Nucleus accumbens (tissue), 56 donors: ENCODE measurements around the gene FAM240A.
"Not testable (repeated sequence)": the region's sequence is repeated elsewhere in the genome, so short reads cannot be mapped to it uniquely, and the experiment has no call there.

Source experiments
- DNase-seq, 56 donors: peaks; one replicate each; lab custom pipeline; 2025; lab: John Stamatoyannopoulos, UW

FAM240A gene

DNA sequence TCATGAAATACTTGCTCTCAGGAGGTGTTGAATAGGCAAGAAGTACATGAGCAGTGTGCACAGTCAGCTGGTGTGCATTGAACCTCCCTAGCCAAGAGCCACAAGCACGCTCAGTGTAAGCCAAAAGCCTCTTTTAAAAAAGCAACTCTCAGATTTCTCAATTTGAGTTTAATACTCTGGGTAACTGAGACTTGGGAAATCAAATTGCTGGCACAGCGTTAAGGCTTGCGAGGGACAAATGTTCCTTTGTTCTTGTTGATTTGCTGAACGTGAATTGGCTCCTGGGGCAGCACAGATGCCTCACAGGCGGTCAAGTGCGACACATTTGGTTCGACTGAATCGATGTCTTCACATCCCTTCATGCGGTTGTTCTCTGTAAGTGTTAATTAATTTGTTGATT lies at the start of gene FAM240A:
FAM240A (plus strand) TSS at position 202 of the 400 bp plus-strand sequence; CDS start at position 361, 159 bp downstream.
- peak in 23 of 56 donors; percentile 6 to 44 (median 13) for DNase-seq

DNA sequence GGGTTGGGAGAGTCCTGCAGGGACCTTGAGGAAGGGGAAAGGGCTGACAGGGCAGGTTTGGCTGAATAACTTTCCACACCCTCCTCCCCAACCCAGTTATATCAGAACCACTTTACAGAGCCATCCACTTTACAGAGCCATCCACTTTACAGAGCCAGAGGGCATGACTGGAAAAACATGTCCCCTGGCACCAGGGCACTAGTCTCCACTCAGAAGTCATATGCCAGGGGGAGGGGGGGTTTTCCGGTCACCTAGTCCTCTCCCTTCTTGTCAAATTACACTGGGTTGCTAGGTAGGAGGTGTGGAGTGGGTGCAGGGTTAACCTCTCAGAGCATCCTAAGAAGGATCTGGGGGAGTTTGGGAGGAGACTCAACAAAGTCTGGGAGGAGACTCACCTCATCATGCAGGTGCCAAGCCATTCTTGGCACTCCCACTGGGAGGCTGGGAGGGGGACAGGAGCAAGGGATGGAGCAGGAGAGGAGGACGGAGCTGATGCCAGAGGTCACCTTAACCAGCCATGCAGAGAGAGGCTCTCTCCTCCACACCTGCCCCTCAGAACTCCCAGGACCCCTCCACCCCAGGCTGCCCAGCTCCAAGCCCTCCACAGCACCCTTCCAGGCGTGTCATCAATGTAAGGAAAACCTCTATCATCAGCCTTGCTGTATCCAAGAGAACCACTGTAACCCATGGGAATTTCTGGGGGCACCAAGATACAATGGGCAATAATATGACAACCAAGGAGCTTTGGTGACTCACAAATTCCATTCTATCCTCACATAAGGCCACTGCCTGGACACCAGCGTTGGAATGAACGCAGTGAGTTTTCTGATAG lies 47.9 kb upstream of the FAM240A start:
- no peak for DNase-seq

DNA sequence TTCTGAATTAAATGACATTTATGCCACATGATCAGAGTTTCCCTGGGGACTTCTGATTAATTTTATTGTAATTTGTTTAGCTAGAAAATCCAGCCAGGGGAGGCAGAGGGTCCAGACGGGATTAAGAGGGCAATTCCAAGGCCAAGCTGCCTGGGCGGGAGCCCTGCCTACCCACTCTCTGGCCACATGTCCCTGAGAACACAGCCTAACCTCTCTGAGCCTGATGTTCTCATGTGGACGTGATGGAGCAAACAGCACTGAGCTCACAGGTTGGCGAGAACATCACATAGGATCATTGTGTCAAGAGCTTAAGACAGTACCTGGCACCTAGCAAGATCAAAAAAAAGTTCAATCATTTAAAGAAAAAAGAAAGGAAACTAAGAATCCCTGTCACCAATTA lies 47.2 kb upstream of the FAM240A start:
- no peak for DNase-seq

DNA sequence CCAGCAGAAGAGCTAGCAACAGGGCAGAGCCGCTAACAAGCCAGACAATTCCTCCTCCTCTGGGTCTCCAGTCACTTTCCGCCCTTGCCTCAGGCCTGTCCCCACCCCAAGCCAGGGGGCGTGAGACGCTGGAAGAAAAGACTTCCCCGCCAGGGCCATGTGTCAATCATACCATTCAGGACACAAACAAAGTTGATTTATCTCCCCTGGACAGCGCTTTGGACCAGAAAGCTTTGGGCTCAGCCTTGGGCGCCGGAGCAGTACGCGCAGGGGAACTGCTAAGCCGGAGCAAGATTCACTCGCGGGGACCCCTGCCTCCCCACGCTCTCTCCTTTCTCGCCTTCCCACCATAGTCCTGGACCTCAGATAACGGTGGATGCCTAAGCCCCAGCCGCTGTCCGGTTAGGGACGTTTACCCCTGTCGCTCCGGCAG lies 46.7 kb upstream of the FAM240A start:
- no peak for DNase-seq

DNA sequence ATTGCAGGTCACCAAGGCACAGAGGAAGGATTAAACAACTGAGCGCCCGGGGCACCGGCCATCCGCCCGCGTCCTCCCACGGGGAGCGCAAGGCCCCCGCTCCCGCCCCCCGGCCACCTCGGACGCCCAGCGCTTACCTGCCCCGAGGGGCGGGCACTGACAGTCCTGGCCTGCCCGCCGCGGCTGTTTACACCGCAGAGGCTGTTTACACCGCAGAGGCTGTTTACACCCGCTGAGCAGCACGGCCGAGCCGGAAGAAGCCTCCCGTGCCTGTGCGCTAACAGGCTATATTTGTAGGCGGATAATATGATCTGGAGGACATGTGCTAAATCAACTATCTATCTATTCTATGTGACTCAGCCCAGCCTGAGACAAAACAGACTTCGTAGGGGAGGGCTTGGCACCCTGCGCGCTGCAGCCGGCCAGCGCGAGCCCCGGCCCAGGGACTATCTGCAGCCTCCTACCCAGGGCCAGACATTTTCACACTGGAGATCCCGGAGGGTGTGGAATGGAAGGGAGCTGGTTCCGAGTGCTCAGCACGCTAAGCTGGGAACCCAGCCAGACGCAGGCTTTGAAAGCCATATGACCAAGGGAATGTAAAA lies 46.2 kb upstream of the FAM240A start, which contains the start of gene LRRC2:
LRRC2 (minus strand) TSS at position 263 of the 602 bp plus-strand sequence. CDS start 14,711 bp downstream, outside the sequence.
- no peak for DNase-seq

DNA sequence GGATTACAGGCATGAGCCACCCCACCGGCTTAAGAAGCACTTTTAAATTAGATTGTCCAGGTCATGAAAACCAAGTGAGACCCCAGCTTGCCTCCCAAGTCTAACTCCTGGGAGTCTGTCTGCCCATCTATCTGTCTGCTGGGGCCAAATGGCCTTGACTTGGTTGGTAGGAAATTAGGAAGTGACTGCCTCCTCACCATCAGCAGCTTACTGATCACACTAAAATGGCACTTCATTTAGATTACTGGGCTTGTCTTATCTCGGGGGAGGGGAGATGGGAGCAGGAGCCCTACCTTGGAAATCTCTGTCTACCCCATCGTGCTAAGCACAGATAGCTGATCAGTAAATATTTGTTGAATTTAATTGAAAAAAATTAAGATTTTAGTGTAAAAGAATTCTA lies 40.6 kb upstream of the FAM240A start:
- DNase-seq = no peak

DNA sequence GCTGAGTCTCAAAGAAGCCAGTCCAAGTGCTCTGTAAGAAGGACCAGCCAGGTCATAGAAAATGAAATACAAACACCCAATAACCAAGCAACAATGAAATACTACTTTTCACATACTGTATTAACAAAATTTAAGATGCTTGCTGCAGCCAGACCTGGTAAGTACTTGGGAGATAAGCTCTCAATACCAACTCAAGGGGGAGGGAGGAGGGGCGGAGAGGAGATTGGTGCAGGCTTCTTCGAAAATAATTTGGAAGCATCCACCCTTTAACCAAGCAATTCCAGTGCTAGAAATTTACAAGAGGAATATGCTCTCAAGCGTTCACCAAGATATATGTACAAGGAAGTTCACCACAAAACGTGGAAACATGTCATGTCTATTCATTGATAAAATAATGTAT lies 38.6 kb upstream of the FAM240A start:
- DNase-seq = no peak

DNA sequence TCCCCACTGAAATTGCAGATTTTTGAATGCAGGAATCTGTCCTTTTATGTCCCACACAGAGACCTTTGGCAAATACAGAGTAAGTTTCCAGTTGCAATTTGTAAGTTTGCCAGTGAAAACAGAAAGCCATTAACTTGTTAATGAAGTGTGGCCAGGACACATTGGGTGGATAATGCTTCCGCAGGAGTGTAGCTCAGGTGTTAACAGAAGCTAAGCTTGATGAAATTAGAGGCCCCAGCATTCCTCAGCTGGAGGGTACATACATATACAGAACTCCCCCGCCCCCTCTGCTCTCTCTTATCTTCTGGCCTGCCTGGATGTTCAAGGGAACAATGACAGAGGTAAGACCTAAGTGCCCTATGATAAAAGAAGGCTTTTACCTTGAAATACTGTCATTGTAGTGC lies 38.1 kb upstream of the FAM240A start:
- DNase-seq = no peak

DNA sequence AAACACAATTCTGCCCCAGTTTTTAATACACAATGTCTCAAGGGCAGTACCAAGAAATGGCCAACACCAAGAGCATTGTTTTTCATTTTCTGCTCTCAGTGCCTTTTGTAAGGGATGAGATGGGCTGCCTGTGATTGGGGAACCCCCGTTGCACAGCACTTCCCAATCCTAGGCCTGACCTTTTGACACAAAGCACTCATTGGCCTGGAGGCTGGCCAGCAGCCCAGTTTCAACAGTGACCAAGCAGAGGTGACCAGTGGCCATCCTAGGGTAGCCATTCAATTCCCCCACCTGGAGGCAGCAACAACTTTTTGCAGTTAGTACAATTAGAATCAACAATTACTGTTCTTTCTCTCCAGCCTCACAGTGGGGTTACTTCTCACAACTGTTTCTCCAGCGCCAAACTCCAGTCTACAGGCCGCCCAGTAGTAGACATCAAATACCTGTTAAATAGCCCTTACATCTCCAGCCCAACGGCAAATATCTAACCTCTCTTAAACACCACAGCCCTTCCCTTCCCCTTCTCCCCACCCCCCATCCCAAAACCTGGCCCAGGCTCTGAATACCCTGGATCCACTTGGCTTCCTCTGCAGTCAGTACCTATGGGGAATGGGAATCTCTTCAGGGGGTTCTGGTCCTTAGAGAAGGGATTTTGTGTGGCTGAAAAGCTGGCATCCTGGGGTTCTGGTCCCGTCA lies 37.3 kb upstream of the FAM240A start:
- no peak for DNase-seq

DNA sequence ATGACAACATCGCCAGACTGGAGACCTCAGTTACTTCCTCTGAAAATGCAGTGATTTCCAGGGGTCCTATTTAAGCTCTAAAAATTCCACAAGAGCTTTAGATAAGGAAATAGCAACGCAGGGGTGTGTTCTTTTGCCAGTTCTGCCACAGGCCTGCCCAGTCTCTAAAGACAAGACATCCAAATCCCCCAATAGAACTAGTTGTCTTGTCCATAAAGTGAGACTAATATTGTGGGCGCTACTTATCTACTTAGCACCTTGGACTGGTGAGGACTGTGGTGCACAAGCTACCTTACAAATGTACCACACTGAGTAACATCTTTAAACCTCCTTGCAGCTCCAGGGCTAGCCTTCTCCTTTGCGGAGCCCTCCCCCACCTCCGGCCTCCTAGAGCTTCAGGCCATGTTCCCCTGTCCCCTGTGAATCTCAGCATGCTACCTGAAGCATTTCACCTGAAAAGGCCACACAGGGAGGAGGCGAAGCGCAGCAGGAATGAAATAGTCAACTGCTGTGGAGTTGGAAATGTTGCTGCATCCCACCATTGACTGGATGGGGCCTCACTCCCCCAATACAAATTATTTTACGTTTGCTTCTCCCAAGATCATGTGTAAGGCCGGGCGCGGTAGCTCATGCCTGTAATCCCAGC lies 36.6 kb upstream of the FAM240A start:
- no peak for DNase-seq

DNA sequence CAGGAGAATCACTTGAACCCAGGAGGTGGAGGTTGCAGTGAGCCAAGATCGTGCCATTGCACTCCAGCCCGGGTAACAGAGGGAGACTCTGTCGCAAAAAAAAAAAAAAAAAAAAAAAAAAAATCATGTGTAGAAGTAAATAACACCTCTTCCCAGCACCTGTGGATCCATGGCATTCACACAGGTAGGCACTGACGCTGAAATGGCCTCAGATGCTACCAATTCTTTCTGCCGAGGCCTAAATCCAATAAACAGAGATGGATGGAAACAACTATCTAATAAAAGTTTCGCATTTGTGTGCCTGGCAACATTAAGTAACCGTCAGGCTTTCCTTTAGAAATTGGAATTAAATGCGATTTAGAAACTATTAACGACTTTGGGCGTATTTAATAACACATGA lies 35.9 kb upstream of the FAM240A start:
- DNase-seq = no peak

DNA sequence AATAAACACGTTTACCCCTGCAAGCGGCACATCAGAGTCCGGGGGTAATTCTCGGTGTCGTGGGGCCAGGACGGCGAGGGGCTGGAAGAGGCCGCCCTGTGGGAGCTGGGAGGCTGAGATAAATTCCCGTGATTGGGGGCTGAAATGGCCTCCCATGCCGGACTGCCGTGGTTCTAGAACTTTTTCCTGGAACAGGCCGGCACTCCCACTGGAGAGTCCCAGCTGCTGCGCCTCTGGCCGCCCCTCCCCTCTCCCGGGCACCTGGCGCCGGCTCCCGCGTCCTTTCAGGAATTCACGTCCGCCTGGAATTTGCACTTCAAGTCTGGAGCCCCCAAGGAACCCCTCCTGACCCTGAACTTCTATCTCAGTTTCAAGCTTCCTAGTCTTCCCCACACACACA lies 35.4 kb upstream of the FAM240A start:
- DNase-seq = no peak

DNA sequence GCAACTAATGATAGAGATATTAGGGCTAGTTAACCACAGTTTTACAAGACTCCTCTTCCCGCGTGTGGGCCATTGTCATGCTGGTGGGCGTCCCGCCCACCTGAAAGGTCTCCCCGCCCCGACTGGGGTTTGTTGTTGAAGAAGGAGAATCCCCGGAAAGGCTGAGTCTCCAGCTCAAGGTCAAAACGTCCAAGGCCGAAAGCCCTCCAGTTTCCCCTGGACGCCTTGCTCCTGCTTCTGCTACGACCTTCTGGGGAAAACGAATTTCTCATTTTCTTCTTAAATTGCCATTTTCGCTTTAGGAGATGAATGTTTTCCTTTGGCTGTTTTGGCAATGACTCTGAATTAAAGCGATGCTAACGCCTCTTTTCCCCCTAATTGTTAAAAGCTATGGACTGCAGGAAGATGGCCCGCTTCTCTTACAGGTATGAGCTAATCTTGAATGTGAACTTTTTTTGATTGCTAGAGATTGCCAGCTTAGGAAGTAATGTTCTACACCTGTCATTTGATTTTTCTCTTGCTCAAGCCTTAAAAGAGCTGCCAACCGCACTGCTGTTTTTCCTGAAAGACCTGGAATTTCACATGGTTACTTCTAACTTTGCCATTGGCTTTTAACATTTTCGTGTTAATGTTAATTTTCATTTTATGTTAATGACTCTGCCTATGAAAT lies 34.6 kb upstream of the FAM240A start:
- not testable (repeated sequence) for DNase-seq

DNA sequence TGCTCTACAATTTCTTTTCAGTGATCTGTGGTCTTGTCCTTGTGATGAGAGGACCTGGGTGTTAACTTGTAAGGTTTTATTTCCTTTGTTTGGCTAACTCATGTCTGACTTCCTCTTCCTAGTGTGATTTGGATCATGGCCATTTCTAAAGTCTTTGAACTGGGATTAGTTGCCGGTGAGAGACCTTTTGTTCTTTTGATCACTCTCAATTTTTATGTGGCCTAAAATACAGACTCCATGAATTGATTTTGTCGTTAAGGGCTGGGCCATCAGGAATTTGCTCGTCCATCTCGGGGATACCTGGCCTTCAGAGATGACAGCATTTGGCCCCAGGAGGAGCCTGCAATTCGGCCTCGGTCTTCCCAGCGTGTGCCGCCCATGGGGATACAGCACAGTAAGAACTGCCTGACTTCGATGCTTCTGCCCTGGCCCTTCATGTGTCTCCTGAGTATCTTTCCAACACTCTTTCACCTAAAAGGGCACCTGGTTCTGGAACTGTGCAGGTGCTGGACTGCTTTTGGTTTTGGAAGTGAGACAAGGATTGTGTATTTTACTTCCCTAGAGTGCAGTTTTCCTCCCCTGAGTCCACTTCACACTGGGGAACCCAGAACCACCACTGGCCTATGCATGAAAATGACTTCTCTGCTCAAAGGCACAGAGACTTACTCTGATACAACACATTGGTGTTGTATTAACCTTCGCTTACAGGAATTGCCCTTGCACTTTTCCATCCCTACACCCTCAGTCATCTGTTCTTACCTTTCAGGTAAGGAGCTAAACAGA lies 33.2 kb upstream of the FAM240A start:
- DNase-seq = no peak

DNA sequence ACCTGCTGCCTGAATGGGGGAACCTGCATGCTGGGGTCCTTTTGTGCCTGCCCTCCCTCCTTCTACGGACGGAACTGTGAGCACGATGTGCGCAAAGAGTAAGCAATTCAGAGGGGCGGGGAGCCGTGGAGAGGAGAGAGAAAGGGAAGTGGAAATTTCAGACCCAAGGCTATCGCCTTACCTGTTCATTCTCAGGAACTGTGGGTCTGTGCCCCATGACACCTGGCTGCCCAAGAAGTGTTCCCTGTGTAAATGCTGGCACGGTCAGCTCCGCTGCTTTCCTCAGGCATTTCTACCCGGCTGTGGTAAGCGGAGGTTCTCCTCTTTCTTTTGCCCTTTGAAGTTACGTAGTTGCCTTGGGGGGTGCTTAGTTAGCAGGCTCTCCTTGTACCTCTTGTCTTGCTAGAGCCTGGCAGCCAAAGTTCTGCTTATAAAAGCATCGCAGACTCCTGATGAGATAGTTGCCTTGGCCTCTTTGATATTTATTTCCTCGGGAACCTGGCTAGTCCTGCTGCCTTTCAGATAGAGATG lies 32.5 kb upstream of the FAM240A start:
- DNase-seq = no peak

DNA sequence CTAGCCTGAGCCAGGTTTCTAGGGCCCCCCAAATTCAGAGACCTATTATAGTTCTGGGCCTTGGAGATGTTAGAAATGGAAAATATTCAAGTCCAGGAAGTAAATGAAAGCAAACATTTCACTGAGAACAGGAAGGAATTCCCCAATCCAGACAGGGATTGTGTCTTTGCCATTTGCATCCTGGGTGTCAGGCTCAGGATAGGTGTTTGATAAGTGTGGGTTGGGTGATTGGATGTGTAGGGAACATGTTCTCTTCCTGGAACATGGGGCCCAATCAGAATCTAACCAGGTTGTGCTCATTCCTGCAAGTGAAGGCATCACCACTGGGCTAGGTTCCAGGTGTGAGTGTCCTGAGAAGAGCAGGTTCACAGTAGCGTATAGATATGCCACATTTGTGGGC lies 31.6 kb upstream of the FAM240A start:
- DNase-seq = no peak

DNA sequence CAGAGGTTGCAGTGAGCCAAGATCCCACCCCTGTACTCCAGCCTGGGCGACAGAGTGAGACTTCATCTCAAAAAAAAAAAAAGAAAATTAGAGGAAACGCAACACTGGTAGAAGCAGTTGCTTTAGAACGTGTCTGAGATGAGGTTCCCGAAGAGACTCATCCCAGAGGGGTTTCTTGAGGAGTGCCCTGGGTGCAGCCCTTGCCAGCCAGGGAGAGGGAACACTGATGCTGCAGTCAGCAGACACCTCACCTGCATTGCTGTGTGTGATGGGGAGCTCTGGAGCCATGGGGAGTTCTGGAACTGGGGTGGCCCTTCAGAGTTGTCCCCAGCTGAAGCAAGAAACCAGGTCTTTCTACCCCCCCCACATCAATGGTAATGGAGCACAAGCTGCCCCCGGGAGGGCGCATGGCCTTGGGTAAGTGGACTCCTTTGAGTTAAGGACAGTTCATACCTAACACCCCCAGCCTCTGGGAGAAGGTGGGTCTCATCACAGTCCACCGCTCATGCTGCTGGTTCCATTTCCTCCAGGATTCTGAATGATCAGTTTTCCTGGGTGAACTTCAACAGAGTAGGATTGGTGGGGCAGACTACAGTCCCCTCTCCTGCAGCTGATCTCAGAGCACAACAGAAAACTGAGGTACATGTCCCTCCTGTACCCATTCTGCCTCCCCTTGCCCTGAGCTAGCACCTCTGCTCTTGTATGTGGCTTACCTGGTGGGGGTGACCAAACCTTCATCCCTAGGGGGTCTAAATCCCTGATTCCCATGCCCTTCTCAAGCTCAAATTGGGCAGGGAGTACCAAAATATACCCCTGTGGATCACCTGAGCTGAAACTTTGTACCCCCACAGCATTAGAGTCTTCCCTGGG lies 27.5 kb upstream of the FAM240A start:
- no peak for DNase-seq
